ENCODE results near the gene CCDC192. TPM values are rescaled to one million over a fixed set of nuclear protein-coding genes. Genes with fewer than 3 reads are reported as not detected.

CCDC192 gene
- total and polyA plus RNA-seq, 2 experiments from 2014 or later, result 0.40 TPM; not detected in 1

- Histone ChIP-seq H4K20me1 (replicated peaks; ENCODE audit: insufficient read depth) (no peaks in the 10 kb centered on the region), H3F3A (replicated peaks; ENCODE audit: low read depth) (no peaks in the 10 kb centered on the region), H3K4me1 (ENCODE audit: insufficient read depth) (no peaks in the 10 kb centered on the region), H3K4me3 (no peak overlapping the region), H3K4me2 (no peak overlapping the region), H2AFZ (no peak overlapping the region), H3K27ac (ENCODE audit: low read depth) (no peak overlapping the region), H3K27me3 (ENCODE audit: insufficient read depth) (no peaks in the 10 kb centered on the region), H3K36me3 (ENCODE audit: insufficient read depth) (no peaks in the 10 kb centered on the region), H3K9me2 (ENCODE audit: insufficient read depth) (no peaks in the 10 kb centered on the region), H3K79me2 (replicated peaks; ENCODE audit: insufficient read depth) (no peaks in the 10 kb centered on the region)
- Mint-ChIP-seq H3K4me1 (peaks cover 9% of the 10 kb centered on the region), H3K27me3 (ENCODE audit: insufficient read depth, low read depth, poor library complexity) (no peaks in the 10 kb centered on the region), H3K9me3 (no peaks in the 10 kb centered on the region; the same call in 1 of the 3 replicates), H3K27ac (no peak overlapping the region), H3K4me3 (no peak overlapping the region), H3K36me3 (ENCODE audit: low read depth) (no peaks in the 10 kb centered on the region)
- DNase-seq (ENCODE audit: low spot score) (no peak), ATAC-seq (no peak)
- TF ChIP-seq, protein P1, sequence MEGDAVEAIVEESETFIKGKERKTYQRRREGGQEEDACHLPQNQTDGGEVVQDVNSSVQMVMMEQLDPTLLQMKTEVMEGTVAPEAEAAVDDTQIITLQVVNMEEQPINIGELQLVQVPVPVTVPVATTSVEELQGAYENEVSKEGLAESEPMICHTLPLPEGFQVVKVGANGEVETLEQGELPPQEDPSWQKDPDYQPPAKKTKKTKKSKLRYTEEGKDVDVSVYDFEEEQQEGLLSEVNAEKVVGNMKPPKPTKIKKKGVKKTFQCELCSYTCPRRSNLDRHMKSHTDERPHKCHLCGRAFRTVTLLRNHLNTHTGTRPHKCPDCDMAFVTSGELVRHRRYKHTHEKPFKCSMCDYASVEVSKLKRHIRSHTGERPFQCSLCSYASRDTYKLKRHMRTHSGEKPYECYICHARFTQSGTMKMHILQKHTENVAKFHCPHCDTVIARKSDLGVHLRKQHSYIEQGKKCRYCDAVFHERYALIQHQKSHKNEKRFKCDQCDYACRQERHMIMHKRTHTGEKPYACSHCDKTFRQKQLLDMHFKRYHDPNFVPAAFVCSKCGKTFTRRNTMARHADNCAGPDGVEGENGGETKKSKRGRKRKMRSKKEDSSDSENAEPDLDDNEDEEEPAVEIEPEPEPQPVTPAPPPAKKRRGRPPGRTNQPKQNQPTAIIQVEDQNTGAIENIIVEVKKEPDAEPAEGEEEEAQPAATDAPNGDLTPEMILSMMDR (conservative IDR thresholded peaks at IDR 0.05; ENCODE audit: low read depth in 2 of 2), result no peak
- no peak for TF ChIP-seq ZNF331 (CRISPR knock-in tag; IDR thresholded peaks at IDR 0.05; ENCODE audit: low read depth)
- TF ChIP-seq ZNF462 (CRISPR knock-in tag; IDR thresholded peaks at IDR 0.05), result no peak
- no peak for TF ChIP-seq ETS1 (IDR thresholded peaks at IDR 0.05)
- no peak for TF ChIP-seq EZH2 (IDR thresholded peaks at IDR 0.05; ENCODE audit: low read depth, unreplicated experiment)
- TF ChIP-seq NANOG (IDR thresholded peaks at IDR 0.05; ENCODE audit: borderline replicate concordance), result no peak
- no peak for TF ChIP-seq STAT1 (IDR thresholded peaks at IDR 0.05; ENCODE audit: unreplicated experiment)
Observed at GRCh38 chr5:127840198-127840524, 137.0 kb downstream of the CCDC192 start.
